ENCODE measurements around the gene AMMECR1. TPM values are rescaled to one million over a fixed set of nuclear protein-coding genes. Genes with fewer than 3 reads are reported as not detected.
"Not testable (repeated sequence)": the region's sequence is repeated elsewhere in the genome, so short reads cannot be mapped to it uniquely, and the experiment has no call there.

The AMMECR1 gene
- total and polyA plus RNA-seq, 2 experiments from 2014 or later, result 15.3 to 17.1 TPM

DNA sequence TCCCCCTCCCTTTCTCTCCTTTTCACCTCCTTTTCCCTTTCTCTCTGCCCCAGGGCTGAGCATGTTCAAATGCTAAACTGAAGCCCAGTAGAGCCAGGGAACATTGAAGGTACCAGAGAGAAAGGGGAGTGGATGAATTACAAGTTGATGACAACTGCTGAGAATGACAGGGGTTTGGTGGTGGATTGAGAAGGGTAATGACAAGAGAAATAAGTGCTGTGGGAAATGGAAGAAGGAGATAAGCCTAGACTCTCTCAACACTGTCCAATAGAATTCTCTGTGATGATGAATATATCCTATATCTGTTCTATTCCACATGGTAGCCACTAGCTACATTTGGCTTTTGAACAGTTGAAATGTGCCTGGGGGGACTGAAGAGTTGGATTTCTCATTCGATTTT is 160.4 kb downstream of the AMMECR1 start:
- in situ Hi-C loops (cut with MboI), result no loop called here
- Histone ChIP-seq H3F3A (ENCODE audit: insufficient read depth) (no peaks in the 10 kb centered on the region), H3K27me3 (replicated peaks; ENCODE audit: insufficient read depth) (no peaks in the 10 kb centered on the region), H3K27ac (no peak overlapping the region), H3K4me2 (ENCODE audit: unreplicated experiment) (no peak overlapping the region), H4K20me1 (ENCODE audit: insufficient read depth) (no peaks in the 10 kb centered on the region), H3K36me3 (ENCODE audit: low read depth) (no peaks in the 10 kb centered on the region), H3K79me2 (ENCODE audit: insufficient read depth) (no peaks in the 10 kb centered on the region), H3K4me3 (no peak overlapping the region), H3K4me1 (ENCODE audit: insufficient read depth) (0 out of 2 replicates have a peak, but pooled peaks cover 5% of the 10 kb centered on the region), H2AFZ (no peak overlapping the region), H3K9me2 (ENCODE audit: insufficient read depth) (no peaks in the 10 kb centered on the region), H3K9ac (no peak overlapping the region), H3K9me3 (ENCODE audit: low read depth) (no peaks in the 10 kb centered on the region)
- TF ChIP-seq EZH2 (IDR thresholded peaks at IDR 0.05; ENCODE audit: insufficient read depth, poor library complexity, severe bottlenecking) (no peak), EZH2phosphoT487 (IDR thresholded peaks at IDR 0.05; ENCODE audit: insufficient read depth, low read depth) (no peak)
- no peak for DNase-seq
- WGBS, 2 experiments (ENCODE audit: low coverage in 1 of 2, low lambda C conversion rate in 2 of 2, missing lambda C conversion rate in 2 of 2), result 100% methylated on average over 1 of the region's 1 CpG

DNA sequence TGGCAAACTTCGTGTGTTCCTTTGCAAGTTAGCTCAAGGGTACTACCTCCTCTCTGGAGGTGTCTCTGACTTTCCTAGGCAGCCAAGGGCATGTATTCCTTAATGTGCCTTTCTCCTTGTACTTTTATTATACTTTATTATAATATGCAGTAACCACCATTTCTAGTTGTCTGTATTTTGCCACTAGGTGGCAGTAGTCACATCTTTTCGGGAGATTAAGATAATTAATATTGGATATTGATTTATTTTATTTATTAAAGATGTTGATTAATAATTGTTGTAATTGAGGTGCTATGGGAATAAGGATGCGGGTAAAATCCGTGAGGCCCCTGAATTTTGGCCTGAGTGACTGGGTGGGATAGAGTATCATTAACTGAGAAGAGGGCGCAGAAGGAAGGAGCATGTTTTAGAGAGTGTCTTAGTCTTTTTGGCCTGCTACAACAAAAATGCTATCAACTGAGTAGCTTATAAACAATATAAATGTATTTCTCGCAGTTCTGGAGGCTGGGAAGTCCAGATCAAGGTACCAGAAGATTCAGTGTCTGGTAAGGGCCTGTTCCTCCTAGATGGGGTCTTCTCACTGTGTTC is 161.6 kb downstream of the AMMECR1 start:
- no peaks in the 10 kb centered on the region for H3K9me3 ChIP-seq (ENCODE audit: low read depth)
- H3K9ac ChIP-seq, result no peak overlapping the region
- in situ Hi-C loops (cut with MboI), result no loop called here
- peak; percentile 34 for DNase-seq
- H3K36me3 ChIP-seq (ENCODE audit: low read depth), result no peaks in the 10 kb centered on the region
- no peak for TF ChIP-seq EZH2 (IDR thresholded peaks at IDR 0.05; ENCODE audit: insufficient read depth, poor library complexity, severe bottlenecking)
- no peak for TF ChIP-seq EZH2phosphoT487 (IDR thresholded peaks at IDR 0.05; ENCODE audit: insufficient read depth, low read depth)
- H3K79me2 ChIP-seq (ENCODE audit: insufficient read depth), result no peaks in the 10 kb centered on the region
- no peaks in the 10 kb centered on the region for H4K20me1 ChIP-seq (ENCODE audit: insufficient read depth)
- no peak overlapping the region for H2AFZ ChIP-seq
- H3K27ac ChIP-seq, result no peak overlapping the region
- 0 out of 2 replicates have a peak, but pooled peaks cover 4% of the 10 kb centered on the region for H3K4me1 ChIP-seq (ENCODE audit: insufficient read depth)
- H3K27me3 ChIP-seq (replicated peaks; ENCODE audit: insufficient read depth), result no peaks in the 10 kb centered on the region
- no peak overlapping the region for H3K4me3 ChIP-seq
- 34 to 40% methylated on average over 6 of the region's 6 CpGs for WGBS, 2 experiments (ENCODE audit: low coverage in 1 of 2, low lambda C conversion rate in 2 of 2, missing lambda C conversion rate in 2 of 2)
- no peak overlapping the region for H3K4me2 ChIP-seq (ENCODE audit: unreplicated experiment)
- no peaks in the 10 kb centered on the region for H3K9me2 ChIP-seq (ENCODE audit: insufficient read depth)
- H3F3A ChIP-seq (ENCODE audit: insufficient read depth), result no peaks in the 10 kb centered on the region

DNA sequence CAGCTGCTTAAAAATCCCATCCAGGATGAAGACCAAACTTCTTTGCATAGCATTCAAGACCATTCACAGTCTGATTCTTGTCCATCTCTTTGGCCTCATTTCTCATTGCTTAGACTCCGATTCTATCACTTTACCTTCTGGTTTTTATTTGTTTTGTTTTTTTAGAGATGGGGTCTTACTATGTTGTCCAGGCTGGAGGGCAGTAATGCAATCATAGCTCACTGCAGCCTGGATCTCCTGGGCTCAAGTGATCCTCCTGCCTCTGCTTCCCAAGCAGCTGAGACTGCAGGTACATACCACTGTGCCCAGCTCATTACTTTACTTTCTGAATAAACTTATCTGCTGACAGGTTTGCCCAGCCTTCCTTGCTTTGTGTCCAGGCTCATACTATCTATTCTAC is 162.1 kb downstream of the AMMECR1 start:
- H3K9ac ChIP-seq, result no peak overlapping the region
- no peak overlapping the region for H2AFZ ChIP-seq
- H4K20me1 ChIP-seq (ENCODE audit: insufficient read depth), result no peaks in the 10 kb centered on the region
- no peak for DNase-seq
- no peaks in the 10 kb centered on the region for H3K79me2 ChIP-seq (ENCODE audit: insufficient read depth)
- 31 to 67% methylated on average over 1 of the region's 1 CpG for WGBS, 2 experiments (ENCODE audit: low coverage in 1 of 2, low lambda C conversion rate in 2 of 2, missing lambda C conversion rate in 2 of 2)
- H3K27ac ChIP-seq, result no peak overlapping the region
- TF ChIP-seq EZH2phosphoT487 (IDR thresholded peaks at IDR 0.05; ENCODE audit: insufficient read depth, low read depth) (no peak), EZH2 (IDR thresholded peaks at IDR 0.05; ENCODE audit: insufficient read depth, poor library complexity, severe bottlenecking) (no peak)
- in situ Hi-C loops (cut with MboI), result no loop called here
- H3K4me3 ChIP-seq, result no peak overlapping the region
- H3F3A ChIP-seq (ENCODE audit: insufficient read depth), result no peaks in the 10 kb centered on the region
- H3K27me3 ChIP-seq (replicated peaks; ENCODE audit: insufficient read depth), result no peaks in the 10 kb centered on the region
- no peaks in the 10 kb centered on the region for H3K4me1 ChIP-seq (ENCODE audit: insufficient read depth)
- H3K4me2 ChIP-seq (ENCODE audit: unreplicated experiment), result no peak overlapping the region
- H3K9me2 ChIP-seq (ENCODE audit: insufficient read depth), result no peaks in the 10 kb centered on the region
- H3K36me3 ChIP-seq (ENCODE audit: low read depth), result no peaks in the 10 kb centered on the region
- no peaks in the 10 kb centered on the region for H3K9me3 ChIP-seq (ENCODE audit: low read depth)

DNA sequence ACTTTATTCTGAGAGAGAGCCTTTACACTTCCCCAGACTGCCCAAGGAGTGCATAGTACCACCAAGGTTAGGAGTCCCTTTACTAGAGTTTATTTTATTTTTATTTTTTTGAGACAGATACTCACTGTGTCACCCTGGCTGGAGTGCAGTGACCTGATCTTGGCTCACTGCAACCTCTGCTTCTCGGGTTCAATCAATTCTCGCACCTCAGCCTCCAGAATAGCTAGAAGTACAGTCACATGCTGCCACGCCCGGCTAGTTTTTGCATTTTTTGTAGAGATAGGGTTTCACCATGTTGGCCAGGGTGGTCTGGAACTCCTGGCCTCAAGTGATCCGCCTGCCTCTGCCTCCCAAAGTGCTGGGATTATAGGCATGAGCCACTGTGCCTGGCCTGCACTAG is 163.6 kb downstream of the AMMECR1 start:
- H3K4me2 ChIP-seq (ENCODE audit: unreplicated experiment); H3K27ac ChIP-seq; H3K9me3 ChIP-seq (ENCODE audit: low read depth); H3K4me1 ChIP-seq (ENCODE audit: insufficient read depth); H3K9ac ChIP-seq; H3K9me2 ChIP-seq (ENCODE audit: insufficient read depth); H4K20me1 ChIP-seq (ENCODE audit: insufficient read depth); H3K79me2 ChIP-seq (ENCODE audit: insufficient read depth); H3K36me3 ChIP-seq (ENCODE audit: low read depth); DNase-seq; H3F3A ChIP-seq (ENCODE audit: insufficient read depth); in situ Hi-C loops (cut with MboI); H3K4me3 ChIP-seq; H2AFZ ChIP-seq; H3K27me3 ChIP-seq (replicated peaks; ENCODE audit: insufficient read depth): not testable (repeated sequence)
- 90 to 92% methylated on average over 4 to 5 of the region's 5 CpGs for WGBS, 2 experiments (ENCODE audit: low coverage in 1 of 2, low lambda C conversion rate in 2 of 2, missing lambda C conversion rate in 2 of 2)

DNA sequence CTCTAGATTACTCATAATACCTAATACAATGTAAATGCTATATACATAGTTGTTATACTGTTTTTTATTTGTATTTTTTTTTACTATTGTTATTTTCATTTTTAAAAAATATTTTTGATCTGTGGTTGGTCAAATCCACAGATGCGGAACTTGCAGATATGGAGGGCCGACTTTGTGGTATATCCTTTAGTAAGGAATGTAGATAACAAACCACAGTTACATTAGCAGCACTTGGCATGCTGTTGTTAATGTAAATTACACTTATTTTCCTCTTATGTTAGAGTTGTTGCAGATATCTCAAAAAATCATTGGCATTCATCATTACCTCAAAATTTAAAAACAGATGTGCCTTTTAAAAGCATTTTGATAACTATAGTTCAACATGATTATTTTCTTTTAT is 164.0 kb downstream of the AMMECR1 start:
- Histone ChIP-seq H3K9me2 (ENCODE audit: insufficient read depth) (no peaks in the 10 kb centered on the region), H2AFZ (no peak overlapping the region), H3K79me2 (ENCODE audit: insufficient read depth) (no peaks in the 10 kb centered on the region), H3K27ac (no peak overlapping the region), H3F3A (ENCODE audit: insufficient read depth) (no peaks in the 10 kb centered on the region), H3K4me2 (ENCODE audit: unreplicated experiment) (no peak overlapping the region), H3K9ac (no peak overlapping the region), H4K20me1 (ENCODE audit: insufficient read depth) (no peaks in the 10 kb centered on the region), H3K27me3 (replicated peaks; ENCODE audit: insufficient read depth) (no peaks in the 10 kb centered on the region), H3K4me1 (ENCODE audit: insufficient read depth) (no peaks in the 10 kb centered on the region), H3K4me3 (no peak overlapping the region), H3K36me3 (ENCODE audit: low read depth) (no peaks in the 10 kb centered on the region), H3K9me3 (ENCODE audit: low read depth) (no peaks in the 10 kb centered on the region)
- TF ChIP-seq EZH2 (IDR thresholded peaks at IDR 0.05; ENCODE audit: insufficient read depth, poor library complexity, severe bottlenecking) (no peak), EZH2phosphoT487 (IDR thresholded peaks at IDR 0.05; ENCODE audit: insufficient read depth, low read depth) (no peak)
- in situ Hi-C loops (cut with MboI), result no loop called here
- WGBS, 2 experiments (ENCODE audit: low coverage in 1 of 2, low lambda C conversion rate in 2 of 2, missing lambda C conversion rate in 2 of 2), result 83 to 90% methylated on average over 2 of the region's 2 CpGs
- DNase-seq, result no peak

Measured in GM23248 (cell line).